ENCODE data around the gene COL8A2. TPM values are rescaled to one million over a fixed set of nuclear protein-coding genes. Genes with fewer than 3 reads are reported as not detected.

The COL8A2 gene
- total and polyA plus RNA-seq, 7 donors = 0.60 to 13.0 (median 3.2) TPM

- Histone ChIP-seq H3K36me3 (peaks cover 13 to 56% (median 31%) of the 10 kb centered on the region in 4 donors), H3K9me3 (no peaks in the 10 kb centered on the region), H3K27ac (no peak overlapping the region), H3K4me1 (peaks cover 0 to 28% (median 19%) of the 10 kb centered on the region in 4 donors), H3K4me3 (no peak overlapping the region), H3K27me3 (no peaks in the 10 kb centered on the region)
- TF ChIP-seq, protein P1, sequence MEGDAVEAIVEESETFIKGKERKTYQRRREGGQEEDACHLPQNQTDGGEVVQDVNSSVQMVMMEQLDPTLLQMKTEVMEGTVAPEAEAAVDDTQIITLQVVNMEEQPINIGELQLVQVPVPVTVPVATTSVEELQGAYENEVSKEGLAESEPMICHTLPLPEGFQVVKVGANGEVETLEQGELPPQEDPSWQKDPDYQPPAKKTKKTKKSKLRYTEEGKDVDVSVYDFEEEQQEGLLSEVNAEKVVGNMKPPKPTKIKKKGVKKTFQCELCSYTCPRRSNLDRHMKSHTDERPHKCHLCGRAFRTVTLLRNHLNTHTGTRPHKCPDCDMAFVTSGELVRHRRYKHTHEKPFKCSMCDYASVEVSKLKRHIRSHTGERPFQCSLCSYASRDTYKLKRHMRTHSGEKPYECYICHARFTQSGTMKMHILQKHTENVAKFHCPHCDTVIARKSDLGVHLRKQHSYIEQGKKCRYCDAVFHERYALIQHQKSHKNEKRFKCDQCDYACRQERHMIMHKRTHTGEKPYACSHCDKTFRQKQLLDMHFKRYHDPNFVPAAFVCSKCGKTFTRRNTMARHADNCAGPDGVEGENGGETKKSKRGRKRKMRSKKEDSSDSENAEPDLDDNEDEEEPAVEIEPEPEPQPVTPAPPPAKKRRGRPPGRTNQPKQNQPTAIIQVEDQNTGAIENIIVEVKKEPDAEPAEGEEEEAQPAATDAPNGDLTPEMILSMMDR (IDR thresholded peaks at IDR 0.05) = no peak
- TF ChIP-seq POLR2AphosphoS5 (IDR thresholded peaks at IDR 0.05) (no peak), POLR2A (IDR thresholded peaks at IDR 0.05) (no peak), EP300 (IDR thresholded peaks at IDR 0.05) (no peak)
- WGBS, 2 donors = 91 to 92% methylated on average over 7 of the region's 7 CpGs
- DNase-seq = peak; percentile 53
- intact Hi-C loops (cut with DNase I) = no loop called here
Observed at GRCh38 chr1:36093226-36093625, 31.8 kb downstream of the COL8A2 start.

DNA sequence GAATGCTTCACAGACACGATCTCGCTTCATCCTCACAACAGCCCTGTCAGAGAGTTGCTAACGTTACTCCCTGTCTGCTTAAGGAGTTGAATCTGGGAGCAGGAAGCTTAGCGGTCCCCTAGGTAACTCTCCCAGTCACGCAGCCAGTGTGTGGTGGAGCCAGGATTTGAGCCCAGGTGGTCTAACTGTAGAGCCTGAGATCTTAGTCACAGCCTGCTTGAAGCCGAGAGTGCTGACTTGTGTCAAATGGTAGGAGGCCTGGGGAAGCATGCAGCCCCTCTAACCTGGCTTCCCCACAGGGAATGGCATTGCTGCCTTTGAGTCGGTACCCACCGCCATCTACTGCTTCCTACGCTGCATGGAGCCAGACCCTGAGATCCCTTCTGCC is 32.2 kb downstream of the COL8A2 start:
- peaks cover 0 to 32% (median 22%) of the 10 kb centered on the region in 4 donors for H3K4me1 ChIP-seq
- peaks cover 13 to 56% (median 31%) of the 10 kb centered on the region in 4 donors for H3K36me3 ChIP-seq
- H3K27me3 ChIP-seq = no peaks in the 10 kb centered on the region
- no peak overlapping the region for H3K4me3 ChIP-seq
- intact Hi-C loops (cut with DNase I) = no loop called here
- peak; percentile 46 for DNase-seq
- 82 to 91% methylated on average over 9 of the region's 9 CpGs for WGBS, 2 donors
- TF ChIP-seq POLR2A (IDR thresholded peaks at IDR 0.05) (no peak), EP300 (IDR thresholded peaks at IDR 0.05) (no peak), POLR2AphosphoS5 (IDR thresholded peaks at IDR 0.05) (no peak)
- TF ChIP-seq, protein P1 (IDR thresholded peaks at IDR 0.05) = no peak
- no peaks in the 10 kb centered on the region for H3K9me3 ChIP-seq
- H3K27ac ChIP-seq = no peak overlapping the region

DNA sequence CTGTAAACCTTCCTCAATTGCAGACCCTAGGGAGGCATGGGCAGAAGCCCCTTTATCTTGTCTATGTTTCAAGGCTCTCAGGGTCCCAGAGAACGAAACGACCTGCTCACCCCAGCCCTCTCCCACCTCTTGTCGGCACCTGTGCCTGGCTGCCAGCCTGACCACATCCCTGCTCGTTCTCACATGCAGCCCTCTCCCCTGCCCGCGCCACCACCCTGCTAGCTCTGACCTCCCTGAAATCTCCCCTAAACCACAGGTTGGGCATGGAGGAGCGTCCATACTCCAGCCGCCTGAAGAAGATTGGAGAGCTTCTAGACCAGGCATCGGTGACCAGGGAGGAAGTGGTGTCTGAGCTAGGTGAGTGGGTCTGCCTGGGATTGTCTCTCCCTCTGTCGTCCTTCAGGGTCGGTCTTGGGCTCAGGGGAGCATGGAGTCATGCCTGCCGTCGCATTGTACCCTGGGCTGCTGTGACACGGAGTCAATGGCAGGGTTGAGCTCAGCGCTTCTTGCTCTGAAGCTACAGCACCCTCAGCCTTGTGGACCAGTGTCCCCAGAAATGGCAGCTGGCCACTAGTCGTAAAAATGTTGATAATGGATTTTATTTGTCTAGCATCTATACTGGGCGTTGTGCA is 32.7 kb downstream of the COL8A2 start:
- no peak overlapping the region for H3K4me3 ChIP-seq
- intact Hi-C loops (cut with DNase I) = no loop called here
- H3K4me1 ChIP-seq = peaks cover 0 to 32% (median 22%) of the 10 kb centered on the region in 4 donors
- no peak overlapping the region for H3K27ac ChIP-seq
- H3K9me3 ChIP-seq = no peaks in the 10 kb centered on the region
- peaks cover 13 to 56% (median 31%) of the 10 kb centered on the region in 4 donors for H3K36me3 ChIP-seq
- TF ChIP-seq EP300 (IDR thresholded peaks at IDR 0.05) (no peak), POLR2AphosphoS5 (IDR thresholded peaks at IDR 0.05) (no peak), POLR2A (IDR thresholded peaks at IDR 0.05) (no peak)
- TF ChIP-seq, protein P1 (IDR thresholded peaks at IDR 0.05) = no peak
- H3K27me3 ChIP-seq = no peaks in the 10 kb centered on the region
- DNase-seq = peak; percentile 52
- WGBS, 2 donors = 89 to 93% methylated on average over 17 of the region's 17 CpGs

DNA sequence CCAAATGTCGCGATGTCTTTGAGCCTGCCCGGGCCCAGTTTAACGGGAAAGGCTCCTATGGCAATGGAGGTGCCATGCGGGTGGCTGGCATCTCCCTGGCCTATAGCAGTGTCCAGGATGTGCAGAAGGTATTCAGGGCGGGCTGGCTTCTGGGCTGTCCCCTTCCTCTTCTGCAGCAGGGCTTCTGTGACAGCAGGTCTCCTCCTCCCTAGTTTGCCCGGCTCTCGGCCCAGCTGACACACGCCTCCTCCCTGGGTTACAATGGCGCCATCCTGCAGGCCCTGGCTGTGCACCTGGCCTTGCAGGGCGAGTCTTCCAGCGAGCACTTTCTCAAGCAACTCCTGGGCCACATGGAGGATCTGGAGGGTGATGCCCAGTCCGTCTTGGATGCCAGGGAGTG is 33.3 kb downstream of the COL8A2 start:
- H3K9me3 ChIP-seq = no peaks in the 10 kb centered on the region
- intact Hi-C loops (cut with DNase I) = no loop called here
- peak; percentile 50 for DNase-seq
- WGBS, 2 donors = 93 to 94% methylated on average over 13 of the region's 13 CpGs
- peaks cover 0 to 32% (median 22%) of the 10 kb centered on the region in 4 donors for H3K4me1 ChIP-seq
- peaks cover 13 to 56% (median 31%) of the 10 kb centered on the region in 4 donors for H3K36me3 ChIP-seq
- H3K4me3 ChIP-seq = no peak overlapping the region
- TF ChIP-seq POLR2A (IDR thresholded peaks at IDR 0.05) (no peak), POLR2AphosphoS5 (IDR thresholded peaks at IDR 0.05) (no peak), EP300 (IDR thresholded peaks at IDR 0.05) (no peak)
- TF ChIP-seq, protein P1 (IDR thresholded peaks at IDR 0.05) = no peak
- no peaks in the 10 kb centered on the region for H3K27me3 ChIP-seq
- H3K27ac ChIP-seq = no peak overlapping the region

Data from sigmoid colon (tissue), 7 donors.